ENCODE results near the gene RAB36.

RAB36 gene

GRCh38 chr22:23169043-23169406 is 23.7 kb downstream of the RAB36 start:
- DNase-seq (ENCODE audit: extremely low spot score) = no peak
- no peak for TF ChIP-seq HDGF (IDR thresholded peaks at IDR 0.05; ENCODE audit: borderline replicate concordance)
- TF ChIP-seq PKNOX1 (IDR thresholded peaks at IDR 0.05) = 0 out of 2 replicates have a peak, but pooled peaks have one; percentile 31
- no peak for TF ChIP-seq SP1 (IDR thresholded peaks at IDR 0.05)
- no peak for TF ChIP-seq L3MBTL2 (conservative IDR thresholded peaks at IDR 0.05)
- no peak for TF ChIP-seq FOXA1 (IDR thresholded peaks at IDR 0.05)
- POLR2A ChIA-PET = no interaction called here
- CTCF ChIA-PET = interaction anchor here (1.2 kb wide), 1 partner anchor 113 kb away, joined by 5 read pairs; no protein-coding TSS in a partner anchor

- POLR2A ChIA-PET = no interaction called here
- CTCF ChIA-PET = interaction anchor here (0.7 to 4.7 kb wide), 2 partner anchors 106 to 984 kb away, joined by 3 to 30 read pairs; no protein-coding TSS in a partner anchor
- TF ChIP-seq SUZ12 (IDR thresholded peaks at IDR 0.05) = no peak
- no peak for TF ChIP-seq FOXA1 (IDR thresholded peaks at IDR 0.05)
- no peak for DNase-seq (ENCODE audit: extremely low spot score)
These were observed 30.8 kb downstream of the RAB36 start for GRCh38 chr22:23175817-23176644.

GRCh38 chr22:23176645-23177027 is 31.4 kb downstream of the RAB36 start:
- no peak for DNase-seq (ENCODE audit: extremely low spot score)

GRCh38 chr22:23177197-23177596 is 31.9 kb downstream of the RAB36 start:
- CTCF ChIA-PET = interaction anchor here (0.6 to 4.7 kb wide), 2 partner anchors 105 to 468 kb away, joined by 3 to 30 read pairs; no protein-coding TSS in a partner anchor
- POLR2A ChIA-PET = no interaction called here
- TF ChIP-seq FOXA1 (IDR thresholded peaks at IDR 0.05) (no peak), SP1 (IDR thresholded peaks at IDR 0.05) (no peak), HDGF (IDR thresholded peaks at IDR 0.05; ENCODE audit: borderline replicate concordance) (no peak), ARNT (IDR thresholded peaks at IDR 0.05) (no peak), FOXM1 (IDR thresholded peaks at IDR 0.05; ENCODE audit: borderline replicate concordance) (no peak)
- no peak for DNase-seq (ENCODE audit: extremely low spot score)

More at GRCh38 chr22:23176645-23177027, 31.4 kb downstream of the RAB36 start:
- POLR2A ChIA-PET = no interaction called here
- no peak for TF ChIP-seq PKNOX1 (IDR thresholded peaks at IDR 0.05)
- TF ChIP-seq HDGF (IDR thresholded peaks at IDR 0.05; ENCODE audit: borderline replicate concordance) = no peak
- TF ChIP-seq ELF4 (IDR thresholded peaks at IDR 0.05) = no peak
- no peak for TF ChIP-seq ARNT (IDR thresholded peaks at IDR 0.05)
- no peak for TF ChIP-seq FOXK2 (IDR thresholded peaks at IDR 0.05)
- no peak for TF ChIP-seq ZNF384 (IDR thresholded peaks at IDR 0.05)
- TF ChIP-seq FOXA1 (IDR thresholded peaks at IDR 0.05) = no peak
- TF ChIP-seq NFRKB (IDR thresholded peaks at IDR 0.05) = no peak
- no peak for TF ChIP-seq LEF1 (IDR thresholded peaks at IDR 0.05; ENCODE audit: borderline replicate concordance)
- no peak for TF ChIP-seq TARDBP (IDR thresholded peaks at IDR 0.05)
- no peak for TF ChIP-seq FOXM1 (IDR thresholded peaks at IDR 0.05; ENCODE audit: borderline replicate concordance)
- no peak for TF ChIP-seq SP1 (IDR thresholded peaks at IDR 0.05)
- TF ChIP-seq SUZ12 (IDR thresholded peaks at IDR 0.05) = no peak
- no peak for TF ChIP-seq CTBP1 (IDR thresholded peaks at IDR 0.05; ENCODE audit: borderline replicate concordance)
- TF ChIP-seq L3MBTL2 (conservative IDR thresholded peaks at IDR 0.05) = no peak
- no peak for TF ChIP-seq BHLHE40 (IDR thresholded peaks at IDR 0.05; ENCODE audit: borderline replicate concordance)
- CTCF ChIA-PET = interaction anchor here (0.7 to 4.7 kb wide), 2 partner anchors 105 to 983 kb away, joined by 3 to 30 read pairs; no protein-coding TSS in a partner anchor

GRCh38 chr22:23178512-23179254 is 33.4 kb downstream of the RAB36 start:
- POLR2A ChIA-PET = no interaction called here
- TF ChIP-seq L3MBTL2 (conservative IDR thresholded peaks at IDR 0.05) (no peak), SP1 (IDR thresholded peaks at IDR 0.05) (no peak)
- CTCF ChIA-PET = interaction anchor here (0.7 to 4.7 kb wide), 6 partner anchors 15 to 110 kb away, joined by 3 to 30 read pairs (median 4); no protein-coding TSS in a partner anchor
- DNase-seq (ENCODE audit: extremely low spot score) = peak; percentile 87

GRCh38 chr22:23179381-23180299 is 34.4 kb downstream of the RAB36 start:
- TF ChIP-seq ELF4 (IDR thresholded peaks at IDR 0.05) (no peak), FOXK2 (IDR thresholded peaks at IDR 0.05) (no peak), L3MBTL2 (conservative IDR thresholded peaks at IDR 0.05) (no peak; the same call in 1 of the 2 replicates)
- CTCF ChIA-PET = interaction anchor here (4.7 kb wide), 1 partner anchor 102 kb away, joined by 30 read pairs; no protein-coding TSS in a partner anchor
- no peak for DNase-seq (ENCODE audit: extremely low spot score)
- POLR2A ChIA-PET = no interaction called here
